Measurements from ENCODE around the gene PPP1R3D.
"Not testable (repeated sequence)": the region's sequence is repeated elsewhere in the genome, so short reads cannot be mapped to it uniquely, and the experiment has no call there.

Gene PPP1R3D

GRCh38 chr20:59911041-59911440 is 29.1 kb downstream of the PPP1R3D start:
- FAIRE-seq = no peak

DNA sequence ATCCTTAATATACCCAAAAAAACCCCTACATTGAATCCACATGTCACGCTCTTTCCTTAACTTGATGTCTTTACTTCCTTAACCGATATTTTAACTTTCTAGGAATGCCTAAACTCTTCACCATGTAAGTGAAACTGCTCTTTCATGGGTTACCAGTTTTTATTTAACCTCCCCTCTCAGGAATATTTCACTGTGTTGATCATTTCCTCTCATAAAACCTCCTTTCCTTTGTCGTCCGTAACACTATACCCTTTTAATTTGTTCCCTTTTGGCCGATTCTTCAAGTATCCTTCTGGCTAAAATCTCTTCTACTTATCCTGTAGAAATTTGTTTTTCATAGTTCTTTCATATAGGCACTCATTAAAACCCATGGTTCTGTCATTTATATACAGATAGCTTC is 31.2 kb downstream of the PPP1R3D start:
- no peak for FAIRE-seq

- no peak for FAIRE-seq
Observed at GRCh38 chr20:59903621-59904020, 36.5 kb downstream of the PPP1R3D start.

DNA sequence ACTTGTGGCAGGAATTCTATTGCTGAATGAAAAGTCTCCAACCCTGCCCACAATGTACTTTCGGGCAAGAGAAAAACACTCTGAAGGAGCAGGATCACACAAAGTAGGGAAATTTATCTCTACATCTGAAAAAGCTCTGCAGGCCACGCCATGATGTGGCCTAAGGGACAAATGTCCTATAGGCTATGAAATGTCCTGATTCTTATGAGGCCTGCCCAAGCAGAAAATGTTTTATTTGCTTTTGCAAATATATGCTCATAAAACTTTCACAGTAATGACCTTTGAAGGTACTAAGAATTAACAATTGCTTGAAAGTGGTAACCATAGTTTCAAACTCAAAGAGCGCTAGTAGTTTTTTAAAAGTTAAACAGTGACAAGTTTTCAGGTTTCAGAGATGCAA is 37.6 kb downstream of the PPP1R3D start:
- FAIRE-seq = no peak

GRCh38 chr20:59895908-59896307 is 44.2 kb downstream of the PPP1R3D start:
- no peak for FAIRE-seq

- no peak for FAIRE-seq
Observed at GRCh38 chr20:59891581-59891980, 48.5 kb downstream of the PPP1R3D start.

DNA sequence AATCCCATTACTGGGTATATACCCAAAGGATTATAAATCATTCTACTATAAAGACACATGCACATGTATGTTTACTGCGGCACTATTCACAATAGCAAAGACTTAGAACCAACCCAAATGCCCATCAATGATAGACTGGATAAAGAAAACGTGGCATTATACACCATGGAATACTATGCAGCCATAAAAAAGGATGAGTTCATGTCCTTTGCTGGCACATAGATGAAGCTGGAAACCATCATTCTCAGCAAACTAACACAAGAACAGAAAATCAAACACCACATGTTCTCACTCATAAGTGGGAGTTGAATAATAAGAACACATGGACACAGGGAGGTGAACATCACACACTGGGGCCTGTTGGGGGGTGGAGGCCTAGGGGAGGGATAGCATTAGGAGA is 50.1 kb downstream of the PPP1R3D start:
- not testable (repeated sequence) for FAIRE-seq

GRCh38 chr20:59888050-59888449 is 52.1 kb downstream of the PPP1R3D start:
- FAIRE-seq = no peak
